C4-2B (cell line): ENCODE measurements around the gene WNT7A.

Experiments used
- ZFX ChIP-seq: fragments of 450-650 bp; IDR thresholded peaks from 2 replicates; pipeline ENCODE4 v1.6.1; 2017
- TF ChIP-seq, protein P1 (sequence below): fragments of 450-650 bp; conservative IDR thresholded peaks from 2 replicates; pipeline ENCODE4 v1.5.1; 2017; ENCODE audit warnings: mild to moderate bottlenecking

DNA sequence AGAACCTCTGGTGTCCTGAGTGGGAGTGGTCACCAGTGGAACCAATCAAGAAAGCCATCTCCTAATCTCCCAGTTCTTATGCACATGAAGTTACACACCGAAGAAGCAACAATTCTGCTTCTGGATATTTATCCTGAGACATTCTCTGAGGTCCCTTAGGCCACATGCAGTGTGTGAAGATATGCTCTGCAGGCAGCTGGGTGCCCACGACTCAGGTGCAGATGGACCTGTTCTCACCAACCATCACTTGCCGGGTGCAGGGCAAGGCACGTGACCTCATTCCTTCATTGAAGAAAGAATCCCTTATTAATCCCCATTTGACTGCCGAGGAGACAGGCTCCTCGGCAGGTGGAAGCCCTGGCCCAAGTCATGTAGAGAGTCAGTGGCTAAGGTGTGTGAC lies 79.8 kb downstream of the WNT7A start:
- TF ChIP-seq, protein P1, sequence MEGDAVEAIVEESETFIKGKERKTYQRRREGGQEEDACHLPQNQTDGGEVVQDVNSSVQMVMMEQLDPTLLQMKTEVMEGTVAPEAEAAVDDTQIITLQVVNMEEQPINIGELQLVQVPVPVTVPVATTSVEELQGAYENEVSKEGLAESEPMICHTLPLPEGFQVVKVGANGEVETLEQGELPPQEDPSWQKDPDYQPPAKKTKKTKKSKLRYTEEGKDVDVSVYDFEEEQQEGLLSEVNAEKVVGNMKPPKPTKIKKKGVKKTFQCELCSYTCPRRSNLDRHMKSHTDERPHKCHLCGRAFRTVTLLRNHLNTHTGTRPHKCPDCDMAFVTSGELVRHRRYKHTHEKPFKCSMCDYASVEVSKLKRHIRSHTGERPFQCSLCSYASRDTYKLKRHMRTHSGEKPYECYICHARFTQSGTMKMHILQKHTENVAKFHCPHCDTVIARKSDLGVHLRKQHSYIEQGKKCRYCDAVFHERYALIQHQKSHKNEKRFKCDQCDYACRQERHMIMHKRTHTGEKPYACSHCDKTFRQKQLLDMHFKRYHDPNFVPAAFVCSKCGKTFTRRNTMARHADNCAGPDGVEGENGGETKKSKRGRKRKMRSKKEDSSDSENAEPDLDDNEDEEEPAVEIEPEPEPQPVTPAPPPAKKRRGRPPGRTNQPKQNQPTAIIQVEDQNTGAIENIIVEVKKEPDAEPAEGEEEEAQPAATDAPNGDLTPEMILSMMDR: no peak
- no peak for TF ChIP-seq ZFX
